CD4-positive, alpha-beta T cell treated with Interleukin-12 subunit alpha and Interleukin-12 subunit beta, for 1 hour (primary cell): ENCODE measurements around the gene EPO.
A peak's percentile ranks its signal among the peaks of the same experiment; 100 is the strongest.

ENCODE experiments used
- DNase-seq: peaks from one replicate; pipeline ENCODE4 v3.0.0-alpha.2; 2020

EPO gene

GRCh38 chr7:100720279-100720670 lies at the start of gene EPO:
Gene EPO, plus strand, starts transcription at chr7:100720468. Its CDS starts 513 bp downstream, at chr7:100720981.
- DNase-seq = no peak

GRCh38 chr7:100671353-100672327 lies 48.6 kb upstream of the EPO start:
- no peak for DNase-seq

- DNase-seq = peak; percentile 99
Measured at GRCh38 chr7:100673302-100673941, 46.8 kb upstream of the EPO start, which contains the start of gene GNB2. Gene GNB2, plus strand, starts transcription at chr7:100673740. Its CDS starts 2,526 bp downstream, at chr7:100676266.

- DNase-seq = peak; percentile 53
Measured at GRCh38 chr7:100673942-100674410, 46.3 kb upstream of the EPO start.

GRCh38 chr7:100674411-100675104 lies 45.7 kb upstream of the EPO start:
- no peak for DNase-seq

GRCh38 chr7:100675105-100675451 lies 45.2 kb upstream of the EPO start:
- DNase-seq = no peak

GRCh38 chr7:100675581-100676350 lies 44.5 kb upstream of the EPO start:
- DNase-seq = peak; percentile 96

GRCh38 chr7:100676501-100677306 lies 43.6 kb upstream of the EPO start:
- no peak for DNase-seq

- no peak for DNase-seq
Measured at GRCh38 chr7:100677308-100678267, 42.7 kb upstream of the EPO start.

- no peak for DNase-seq
Measured at GRCh38 chr7:100678291-100678984, 41.8 kb upstream of the EPO start.

GRCh38 chr7:100679129-100679926 lies 40.9 kb upstream of the EPO start:
- DNase-seq = no peak

- no peak for DNase-seq
Measured at GRCh38 chr7:100679927-100680575, 40.2 kb upstream of the EPO start.

GRCh38 chr7:100680576-100681271 lies 39.5 kb upstream of the EPO start:
- peak; percentile 32 for DNase-seq

GRCh38 chr7:100681491-100682227 lies 38.6 kb upstream of the EPO start:
- DNase-seq = no peak

- no peak for DNase-seq
Measured at GRCh38 chr7:100682228-100682741, 38.0 kb upstream of the EPO start.

- no peak for DNase-seq
Measured at GRCh38 chr7:100682991-100683658, 37.1 kb upstream of the EPO start.
